ENCODE data around the gene JAZF1.

- TF ChIP-seq, protein P1, sequence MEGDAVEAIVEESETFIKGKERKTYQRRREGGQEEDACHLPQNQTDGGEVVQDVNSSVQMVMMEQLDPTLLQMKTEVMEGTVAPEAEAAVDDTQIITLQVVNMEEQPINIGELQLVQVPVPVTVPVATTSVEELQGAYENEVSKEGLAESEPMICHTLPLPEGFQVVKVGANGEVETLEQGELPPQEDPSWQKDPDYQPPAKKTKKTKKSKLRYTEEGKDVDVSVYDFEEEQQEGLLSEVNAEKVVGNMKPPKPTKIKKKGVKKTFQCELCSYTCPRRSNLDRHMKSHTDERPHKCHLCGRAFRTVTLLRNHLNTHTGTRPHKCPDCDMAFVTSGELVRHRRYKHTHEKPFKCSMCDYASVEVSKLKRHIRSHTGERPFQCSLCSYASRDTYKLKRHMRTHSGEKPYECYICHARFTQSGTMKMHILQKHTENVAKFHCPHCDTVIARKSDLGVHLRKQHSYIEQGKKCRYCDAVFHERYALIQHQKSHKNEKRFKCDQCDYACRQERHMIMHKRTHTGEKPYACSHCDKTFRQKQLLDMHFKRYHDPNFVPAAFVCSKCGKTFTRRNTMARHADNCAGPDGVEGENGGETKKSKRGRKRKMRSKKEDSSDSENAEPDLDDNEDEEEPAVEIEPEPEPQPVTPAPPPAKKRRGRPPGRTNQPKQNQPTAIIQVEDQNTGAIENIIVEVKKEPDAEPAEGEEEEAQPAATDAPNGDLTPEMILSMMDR (IDR thresholded peaks at IDR 0.05 in 2 of 3, conservative IDR thresholded peaks at IDR 0.05 in 1 of 3; ENCODE audit: borderline replicate concordance in 1 of 3, insufficient read depth in 1 of 3, low read depth in 2 of 3, low read length in 2 of 3) = no peak
- TF ChIP-seq POLR2AphosphoS5 (IDR thresholded peaks at IDR 0.05; ENCODE audit: low read depth, low read length) = no peak
Measured at GRCh38 chr7:27923642-27923980, 257.0 kb downstream of the JAZF1 start.
